AG04450 (cell line): Measurements from ENCODE around the gene TXLNG. TPM values are rescaled to one million over a fixed set of nuclear protein-coding genes. Genes with fewer than 3 reads are reported as not detected.
A peak's percentile ranks its signal among the peaks of the same experiment; 100 is the strongest.

Experiments used
- CTCF ChIA-PET: fragments of 300-600, 350-600 bp; formaldehyde crosslinking; extraction: SDS; loops from one replicate; lab custom pipeline; 2022; ENCODE audit warnings: antibody characterized with exemption, inconsistent platforms; lab: Charles Lee
- POLR2A ChIA-PET: fragments of 350-600 bp; formaldehyde crosslinking; extraction: SDS; loops from one replicate; lab custom pipeline; 2021; ENCODE audit warnings: antibody characterized with exemption, inconsistent platforms; lab: Yijun Ruan, JAX
- DNase-seq: peaks from one replicate; pipeline ENCODE4 v3.0.0-alpha.2; 2011; ENCODE audit warnings: low read depth, low spot score
- H3K27ac ChIP-seq: one replicate; pipeline ENCODE4 v1.5.1; 2012; ENCODE audit warnings: low read depth, low read length, control low read depth
- H3K27me3 ChIP-seq: one replicate; pipeline ENCODE4 v1.6.0; 2012; ENCODE audit warnings: low read length; ENCODE audit not compliant: control insufficient read depth, insufficient read depth
- H3K4me3 ChIP-seq: 2 replicates; pipeline ENCODE4 v1.5.1; 2011; ENCODE audit warnings: mild to moderate bottlenecking, low read depth, low read length, control low read depth
- H3K9me3 ChIP-seq: 2 replicates; pipeline ENCODE4 v1.5.1; 2012; ENCODE audit warnings: low read length; ENCODE audit not compliant: control insufficient read depth, insufficient read depth
- polyA minus RNA-seq: library from RNA; depleted of rRNA, polyadenylated mRNA; stranded (reverse); fragments of >200 nt; gene quantifications from 2 replicates; pipeline ENCODE4 v1.2.3, GENCODE V29; 2011; rRNA and poly(A)+ RNA removed
- polyA plus RNA-seq: library from polyadenylated mRNA; depleted of rRNA; stranded (reverse); fragments of >200 nt; gene quantifications from 2 replicates; pipeline ENCODE4 v1.2.3, GENCODE V29; 2011; rRNA removed
- TF ChIP-seq, protein P1 (sequence below): IDR thresholded peaks from 2 replicates; pipeline ENCODE4 v1.5.1; 2011; ENCODE audit warnings: low read depth, low read length, control low read depth, inconsistent platforms

The TXLNG gene
- 10.0 and 15.4 TPM in 2 replicates for polyA plus RNA-seq
- 3.9 and 6.7 TPM in 2 replicates for polyA minus RNA-seq

DNA sequence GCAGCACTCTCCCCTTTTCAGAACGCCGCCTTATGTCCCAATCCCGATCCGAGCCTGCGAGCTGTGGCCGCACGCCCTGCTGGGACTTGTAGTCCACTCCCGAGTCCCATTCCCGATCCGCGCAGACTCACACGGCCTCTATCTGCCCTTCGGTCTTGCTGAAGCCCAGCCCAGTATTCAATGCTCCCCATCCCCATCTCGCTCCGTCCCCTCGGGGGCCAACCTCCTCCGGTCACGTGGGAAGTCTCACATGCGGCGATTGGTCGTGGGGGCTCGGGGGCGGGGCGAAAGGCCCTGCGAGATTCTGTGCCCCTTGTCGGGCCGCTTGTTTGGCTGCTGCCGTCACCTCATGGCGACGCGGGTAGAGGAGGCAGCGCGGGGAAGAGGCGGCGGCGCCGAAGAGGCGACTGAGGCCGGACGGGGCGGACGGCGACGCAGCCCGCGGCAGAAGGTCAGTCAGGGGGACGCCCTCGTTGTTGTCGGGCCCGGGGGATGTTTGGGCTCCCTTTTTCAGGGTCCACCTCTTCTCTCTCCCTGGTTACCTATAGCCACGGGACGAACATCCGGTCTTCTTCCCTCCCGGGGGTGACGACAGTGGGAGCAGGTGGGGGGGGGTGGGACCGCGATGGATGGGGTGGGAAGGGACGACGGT is at the start of gene TXLNG:
TSS of gene TXLNG (plus strand) at position 328 of the 652 bp plus-strand sequence. CDS start at position 350, 22 bp downstream.
- TF ChIP-seq, protein P1, sequence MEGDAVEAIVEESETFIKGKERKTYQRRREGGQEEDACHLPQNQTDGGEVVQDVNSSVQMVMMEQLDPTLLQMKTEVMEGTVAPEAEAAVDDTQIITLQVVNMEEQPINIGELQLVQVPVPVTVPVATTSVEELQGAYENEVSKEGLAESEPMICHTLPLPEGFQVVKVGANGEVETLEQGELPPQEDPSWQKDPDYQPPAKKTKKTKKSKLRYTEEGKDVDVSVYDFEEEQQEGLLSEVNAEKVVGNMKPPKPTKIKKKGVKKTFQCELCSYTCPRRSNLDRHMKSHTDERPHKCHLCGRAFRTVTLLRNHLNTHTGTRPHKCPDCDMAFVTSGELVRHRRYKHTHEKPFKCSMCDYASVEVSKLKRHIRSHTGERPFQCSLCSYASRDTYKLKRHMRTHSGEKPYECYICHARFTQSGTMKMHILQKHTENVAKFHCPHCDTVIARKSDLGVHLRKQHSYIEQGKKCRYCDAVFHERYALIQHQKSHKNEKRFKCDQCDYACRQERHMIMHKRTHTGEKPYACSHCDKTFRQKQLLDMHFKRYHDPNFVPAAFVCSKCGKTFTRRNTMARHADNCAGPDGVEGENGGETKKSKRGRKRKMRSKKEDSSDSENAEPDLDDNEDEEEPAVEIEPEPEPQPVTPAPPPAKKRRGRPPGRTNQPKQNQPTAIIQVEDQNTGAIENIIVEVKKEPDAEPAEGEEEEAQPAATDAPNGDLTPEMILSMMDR: no peak
- ChIA-PET CTCF (no interaction called here), POLR2A (no interaction called here)
- Histone ChIP-seq H3K27me3 (no peaks in the 10 kb centered on the region), H3K9me3 (no peaks in the 10 kb centered on the region), H3K27ac (peak within 1 kb of the TSS; percentile 47), H3K4me3 (peak within 1 kb of the TSS; percentile 75)
- peak; percentile 96 for DNase-seq

DNA sequence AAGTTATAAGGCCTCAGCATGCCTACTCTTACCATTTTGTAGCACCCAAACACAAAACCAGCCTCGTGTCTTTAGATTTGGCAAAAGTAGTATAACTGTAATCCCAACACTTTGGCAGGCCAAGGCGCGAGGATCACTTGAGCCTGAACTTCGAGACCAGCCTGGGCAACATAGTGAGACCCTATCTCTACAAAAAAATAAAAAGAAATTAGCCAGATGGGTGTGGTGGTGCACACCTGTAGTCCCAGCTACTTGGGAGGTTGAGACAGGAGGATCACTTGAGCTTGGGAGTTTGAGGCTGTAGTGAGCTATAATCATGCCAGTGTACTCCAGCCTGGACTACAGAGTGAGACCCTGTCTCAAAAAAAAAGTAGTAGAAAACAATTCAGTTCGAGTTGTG is 49.2 kb upstream of the TXLNG start:
- H3K27ac ChIP-seq: no peak overlapping the region
- ChIA-PET POLR2A (no interaction called here), CTCF (no interaction called here)
- TF ChIP-seq, protein P1: no peak
- no peaks in the 10 kb centered on the region for H3K27me3 ChIP-seq
- no peak for DNase-seq
- no peak overlapping the region for H3K4me3 ChIP-seq
- no peaks in the 10 kb centered on the region for H3K9me3 ChIP-seq

DNA sequence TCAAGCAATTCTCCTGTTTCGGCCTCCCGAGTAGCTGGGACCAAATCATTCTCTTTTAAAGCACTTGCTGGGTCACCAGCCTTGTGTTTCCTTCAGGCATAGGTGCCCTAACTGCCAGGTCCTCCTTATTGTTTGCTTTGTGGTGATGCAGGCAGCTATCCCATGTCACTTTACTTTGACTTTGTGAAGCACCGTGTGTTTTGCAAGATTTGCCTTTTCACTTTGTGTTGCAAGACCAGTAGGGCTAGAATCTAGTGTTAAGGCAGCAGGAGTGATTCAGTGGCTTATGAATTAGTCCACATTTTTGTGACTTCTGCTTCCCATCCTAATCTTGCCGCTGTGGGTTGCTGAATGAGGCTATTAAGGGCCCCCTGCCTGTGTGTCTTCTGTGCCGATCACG is 46.7 kb upstream of the TXLNG start:
- no peak overlapping the region for H3K4me3 ChIP-seq
- ChIA-PET POLR2A (no interaction called here), CTCF (no interaction called here)
- no peaks in the 10 kb centered on the region for H3K27me3 ChIP-seq
- H3K27ac ChIP-seq: no peak overlapping the region
- TF ChIP-seq, protein P1: no peak
- no peak for DNase-seq
- no peaks in the 10 kb centered on the region for H3K9me3 ChIP-seq

DNA sequence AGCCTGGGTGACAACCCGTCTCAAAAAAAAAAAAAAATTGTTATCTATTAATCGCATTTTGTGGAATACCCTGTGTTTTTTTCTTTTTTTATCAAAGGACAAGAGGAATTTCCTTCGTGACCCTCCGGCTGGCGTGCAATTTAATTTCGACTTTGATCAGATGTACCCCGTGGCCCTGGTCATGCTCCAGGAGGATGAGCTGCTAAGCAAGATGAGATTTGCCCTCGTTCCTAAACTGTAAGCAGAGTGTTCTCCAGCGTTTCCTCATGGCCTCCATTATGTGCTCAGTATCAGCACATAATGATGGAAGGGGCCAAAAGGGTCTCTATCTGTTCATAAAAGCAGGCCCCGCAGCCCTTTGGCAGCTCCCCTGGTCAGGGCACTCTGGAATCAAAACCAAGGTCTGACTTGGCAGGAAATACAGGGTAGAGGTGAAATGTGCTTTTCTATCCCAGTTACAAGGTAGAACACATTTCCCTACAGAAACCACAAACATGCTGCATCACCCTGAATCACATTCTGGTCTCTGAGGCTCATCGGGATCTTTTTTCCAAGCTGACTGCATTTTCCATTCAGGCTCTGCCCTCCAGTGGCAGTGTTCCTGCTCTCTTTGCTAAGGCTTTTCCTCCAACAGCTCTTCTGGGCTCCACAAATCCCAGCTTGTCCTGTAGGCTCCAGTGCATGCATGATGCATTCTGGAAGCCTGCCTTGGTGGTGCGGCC is 42.5 kb upstream of the TXLNG start:
- TF ChIP-seq, protein P1: peak; percentile 49
- Histone ChIP-seq H3K27ac (peak overlapping the region; percentile 73), H3K4me3 (no peak overlapping the region), H3K27me3 (no peaks in the 10 kb centered on the region), H3K9me3 (no peaks in the 10 kb centered on the region)
- POLR2A ChIA-PET: interaction anchor here (1.6 kb wide), 1 partner anchor 24 kb away, joined by 8 read pairs; the partner anchor contains the start of gene SYAP1
- DNase-seq: peak; percentile 49
- CTCF ChIA-PET: interaction anchor here (0.9 kb wide), 1 partner anchor 24 kb away, joined by 3 read pairs; no protein-coding TSS in a partner anchor

DNA sequence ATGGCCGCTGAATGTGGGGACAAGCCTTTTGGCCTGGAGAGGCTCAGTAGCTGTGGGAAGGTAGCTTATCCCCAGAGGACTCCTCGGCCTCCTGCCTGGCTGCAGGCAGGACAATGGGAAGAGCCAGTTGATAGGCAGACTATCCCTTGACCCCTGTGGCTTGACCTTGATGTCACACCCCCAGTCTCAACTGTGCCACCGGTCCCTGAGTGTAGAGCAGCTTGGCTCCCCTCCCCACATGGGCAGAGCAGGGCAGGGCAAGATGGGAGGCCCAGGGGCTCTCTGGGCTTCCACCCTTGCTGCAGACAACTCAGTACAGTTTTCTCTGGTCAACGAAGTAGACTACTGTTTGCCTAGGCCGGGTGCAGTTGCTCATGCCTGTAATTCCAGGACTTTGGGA is 41.2 kb upstream of the TXLNG start:
- no peaks in the 10 kb centered on the region for H3K27me3 ChIP-seq
- CTCF ChIA-PET: no interaction called here
- H3K9me3 ChIP-seq: no peaks in the 10 kb centered on the region

More for the DNA sequence above, 41.2 kb upstream of the TXLNG start:
- Histone ChIP-seq H3K4me3 (no peak overlapping the region), H3K27ac (no peak overlapping the region)
- no peak for DNase-seq
- TF ChIP-seq, protein P1: no peak
- POLR2A ChIA-PET: no interaction called here
